Measurements from ENCODE around the gene CPZ. TPM values are rescaled to one million over a fixed set of nuclear protein-coding genes. Genes with fewer than 3 reads are reported as not detected.

Gene CPZ
- total and polyA plus RNA-seq, 9 donors = 3.3 to 18.4 (median 5.9) TPM

DNA sequence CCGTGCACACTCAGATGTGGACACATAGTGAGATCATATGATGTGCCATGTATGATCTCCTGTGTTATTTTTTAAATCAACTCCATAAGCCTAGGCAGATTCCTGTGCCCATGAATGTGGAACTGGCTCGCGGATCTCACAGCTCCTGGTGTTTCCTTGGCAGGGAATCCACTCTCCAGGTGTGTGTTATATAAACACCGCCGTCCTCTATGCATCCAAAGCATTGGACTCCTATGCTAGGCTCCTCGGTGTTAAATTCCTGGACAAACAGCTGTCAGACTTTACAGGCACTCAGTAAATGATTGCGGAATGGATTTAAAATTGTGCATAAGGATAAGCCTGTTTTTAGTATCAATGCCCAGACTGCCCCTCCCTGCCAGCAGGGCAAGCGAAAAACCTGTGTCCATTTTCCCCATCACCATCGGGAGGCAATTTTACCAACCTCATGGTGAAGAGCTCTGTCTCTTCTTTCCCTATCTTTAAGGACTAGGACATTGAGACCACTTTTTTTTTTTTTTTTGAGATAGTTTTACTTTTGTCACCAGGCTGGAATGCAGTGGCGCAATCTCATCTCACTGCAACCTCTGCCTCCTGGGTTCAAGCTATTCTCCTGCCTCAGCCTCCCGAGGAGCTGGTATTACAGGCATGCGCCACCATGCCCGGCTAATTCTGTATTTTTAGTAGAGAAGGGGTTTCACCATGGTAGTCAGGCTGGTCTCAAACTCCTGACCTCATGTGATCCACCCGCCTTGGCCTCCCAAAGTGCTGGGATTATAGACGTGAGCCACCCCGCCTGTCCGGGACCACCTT, 36.0 kb upstream of the CPZ start:
- H3K27me3 ChIP-seq (ENCODE audit: control insufficient read depth, insufficient read depth, low read length) = peaks cover 4% of the 10 kb centered on the region
- no peak overlapping the region for H3K4me3 ChIP-seq (ENCODE audit: low read length)
- H3K36me3 ChIP-seq (ENCODE audit: control insufficient read depth, insufficient read depth, low read length) = no peaks in the 10 kb centered on the region
- no peak for DNase-seq
- no peak overlapping the region for H3K27ac ChIP-seq (ENCODE audit: low read length)
- WGBS (ENCODE audit: insufficient coverage) = 85% methylated on average over 2 of the region's 17 CpGs
- H3K9me3 ChIP-seq (replicated peaks; ENCODE audit: control insufficient read depth, low read depth, low read length) = no peaks in the 10 kb centered on the region
- no peaks in the 10 kb centered on the region for H3K4me1 ChIP-seq (ENCODE audit: control insufficient read depth, insufficient read depth, low read length)

GRCh38 chr4:8557151-8558076, 35.2 kb upstream of the CPZ start:
- 77% methylated on average over 15 of the region's 21 CpGs for WGBS (ENCODE audit: insufficient coverage)
- H3K27ac ChIP-seq (ENCODE audit: low read length) = no peak overlapping the region
- H3K4me3 ChIP-seq (ENCODE audit: low read length) = no peak overlapping the region
- H3K4me1 ChIP-seq (ENCODE audit: control insufficient read depth, insufficient read depth, low read length) = no peaks in the 10 kb centered on the region
- no peak for DNase-seq
- no peaks in the 10 kb centered on the region for H3K9me3 ChIP-seq (replicated peaks; ENCODE audit: control insufficient read depth, low read depth, low read length)
- H3K27me3 ChIP-seq (ENCODE audit: control insufficient read depth, insufficient read depth, low read length) = peaks cover 4% of the 10 kb centered on the region
- H3K36me3 ChIP-seq (ENCODE audit: control insufficient read depth, insufficient read depth, low read length) = no peaks in the 10 kb centered on the region

DNA sequence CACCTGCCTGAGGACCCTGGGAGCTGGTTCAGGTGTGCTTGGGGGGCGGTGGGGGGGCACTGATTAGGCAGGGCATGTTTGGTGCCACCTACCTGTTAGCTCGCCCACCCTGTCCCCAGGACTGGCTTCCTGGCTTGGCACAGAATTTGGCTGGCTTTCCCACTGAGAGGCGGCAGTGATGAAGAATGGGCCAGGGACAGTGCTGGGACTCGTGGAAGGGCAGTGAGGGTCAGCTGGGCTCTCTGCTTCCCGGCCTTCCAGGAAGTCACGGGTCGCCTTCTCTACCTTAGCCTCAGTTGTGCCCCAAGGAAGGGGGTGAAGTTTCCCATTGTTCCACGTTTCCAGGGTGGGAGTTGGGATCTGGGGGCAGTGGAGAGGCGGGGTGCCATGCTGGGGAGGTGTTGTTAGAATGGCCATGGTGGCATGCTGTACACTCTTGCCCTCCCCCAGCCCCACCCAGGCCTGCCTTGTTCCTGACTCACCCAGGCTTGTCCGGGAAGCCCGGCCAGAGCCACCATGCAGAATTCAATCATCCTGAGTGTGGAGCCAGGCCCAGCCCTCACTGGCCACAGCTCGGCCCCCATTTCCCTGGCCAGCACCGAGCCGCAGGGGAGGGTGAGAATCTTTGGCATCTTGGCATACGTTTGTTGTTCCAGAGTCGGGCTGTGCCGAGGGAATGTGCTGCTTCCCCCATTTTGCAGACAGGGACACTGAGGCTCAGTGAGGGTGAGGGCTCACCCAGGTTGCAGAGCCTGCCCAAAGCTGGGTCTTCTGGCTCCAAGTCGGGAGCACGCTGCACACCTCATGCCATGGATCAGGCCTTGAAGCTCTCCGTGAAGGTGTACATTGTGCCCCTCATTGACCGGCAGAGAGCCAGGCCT, 34.2 kb upstream of the CPZ start:
- DNase-seq = no peak
- WGBS (ENCODE audit: insufficient coverage) = 85% methylated on average over 16 of the region's 21 CpGs

GRCh38 chr4:8559011-8559410, 33.6 kb upstream of the CPZ start:
- 89% methylated on average over 10 of the region's 11 CpGs for WGBS (ENCODE audit: insufficient coverage)
- H3K4me3 ChIP-seq (ENCODE audit: low read length) = no peak overlapping the region
- H3K27ac ChIP-seq (ENCODE audit: low read length) = no peak overlapping the region
- no peaks in the 10 kb centered on the region for H3K4me1 ChIP-seq (ENCODE audit: control insufficient read depth, insufficient read depth, low read length)
- peaks cover 4% of the 10 kb centered on the region for H3K27me3 ChIP-seq (ENCODE audit: control insufficient read depth, insufficient read depth, low read length)
- no peaks in the 10 kb centered on the region for H3K9me3 ChIP-seq (replicated peaks; ENCODE audit: control insufficient read depth, low read depth, low read length)
- DNase-seq = no peak
- H3K36me3 ChIP-seq (ENCODE audit: control insufficient read depth, insufficient read depth, low read length) = no peaks in the 10 kb centered on the region

More for the DNA sequence above, 34.2 kb upstream of the CPZ start:
- H3K36me3 ChIP-seq (ENCODE audit: control insufficient read depth, insufficient read depth, low read length) = no peaks in the 10 kb centered on the region
- peaks cover 4% of the 10 kb centered on the region for H3K27me3 ChIP-seq (ENCODE audit: control insufficient read depth, insufficient read depth, low read length)
- H3K27ac ChIP-seq (ENCODE audit: low read length) = no peak overlapping the region
- H3K4me3 ChIP-seq (ENCODE audit: low read length) = no peak overlapping the region
- H3K9me3 ChIP-seq (replicated peaks; ENCODE audit: control insufficient read depth, low read depth, low read length) = no peaks in the 10 kb centered on the region
- H3K4me1 ChIP-seq (ENCODE audit: control insufficient read depth, insufficient read depth, low read length) = no peaks in the 10 kb centered on the region

GRCh38 chr4:8559524-8560264, 32.9 kb upstream of the CPZ start:
- H3K9me3 ChIP-seq (replicated peaks; ENCODE audit: control insufficient read depth, low read depth, low read length) = no peaks in the 10 kb centered on the region
- H3K4me1 ChIP-seq (ENCODE audit: control insufficient read depth, insufficient read depth, low read length) = no peaks in the 10 kb centered on the region
- no peak overlapping the region for H3K4me3 ChIP-seq (ENCODE audit: low read length)
- H3K27me3 ChIP-seq (ENCODE audit: control insufficient read depth, insufficient read depth, low read length) = peaks cover 4% of the 10 kb centered on the region
- no peak overlapping the region for H3K27ac ChIP-seq (ENCODE audit: low read length)
- WGBS (ENCODE audit: insufficient coverage) = 67% methylated on average over 9 of the region's 12 CpGs
- no peaks in the 10 kb centered on the region for H3K36me3 ChIP-seq (ENCODE audit: control insufficient read depth, insufficient read depth, low read length)
- no peak for DNase-seq

DNA sequence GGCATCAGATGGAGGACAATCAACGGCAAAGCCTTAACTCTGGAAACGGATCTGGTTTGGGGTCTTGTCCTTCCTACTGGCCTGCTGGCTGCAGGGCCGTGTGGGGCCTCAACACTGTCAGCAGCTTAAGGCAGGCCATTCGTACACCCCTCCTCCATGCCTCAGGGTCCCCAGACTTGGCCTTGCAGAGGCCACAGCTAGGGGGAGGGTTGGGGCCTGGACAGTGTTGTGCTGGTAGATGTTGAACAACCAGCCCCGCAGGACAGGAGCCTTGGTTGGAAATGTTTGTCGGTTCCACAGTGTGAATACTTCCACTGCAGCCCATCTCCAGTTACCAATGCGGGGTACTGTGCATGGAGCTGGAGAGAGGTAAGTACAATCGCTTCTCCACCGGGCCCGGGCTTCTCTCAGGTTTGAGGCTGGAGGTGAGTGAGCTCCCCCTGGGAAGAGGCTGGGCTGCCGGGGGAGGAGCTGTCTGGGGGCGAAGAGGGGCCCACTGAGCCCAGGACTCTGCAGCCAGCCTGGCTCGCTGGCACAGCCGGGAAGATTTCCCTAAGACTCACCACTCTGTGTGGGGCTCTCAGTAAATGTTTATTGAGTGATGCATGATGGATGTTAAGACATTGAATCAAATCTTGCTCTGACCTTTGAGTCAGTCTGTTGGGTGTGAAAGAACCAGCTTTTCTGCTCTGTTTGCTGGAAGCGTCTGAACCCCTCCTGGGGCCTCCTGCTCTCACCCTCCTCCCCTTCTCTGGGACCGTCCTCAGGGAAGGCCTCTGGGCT, 32.1 kb upstream of the CPZ start:
- 43% methylated on average over 11 of the region's 16 CpGs for WGBS (ENCODE audit: insufficient coverage)
- H3K27me3 ChIP-seq (ENCODE audit: control insufficient read depth, insufficient read depth, low read length) = peaks cover 2% of the 10 kb centered on the region
- DNase-seq = no peak

DNA sequence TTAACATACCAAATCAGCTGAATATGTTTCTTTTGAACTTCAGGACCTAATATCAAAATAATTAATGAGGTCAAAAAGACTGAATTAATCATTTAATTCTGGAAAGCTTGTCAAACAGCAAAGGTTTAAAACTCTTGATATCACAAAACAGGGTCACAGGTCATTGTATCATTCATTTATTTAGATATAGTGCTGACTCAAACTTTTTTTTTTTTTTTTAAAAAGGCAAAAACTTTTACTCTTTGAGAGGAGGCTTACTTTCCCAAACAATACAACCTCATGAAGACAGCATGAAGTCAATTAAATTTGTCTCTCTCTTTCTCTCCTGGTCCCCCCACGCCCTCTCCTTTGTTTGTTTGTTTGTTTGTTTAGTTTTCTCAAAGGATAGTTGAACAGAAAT, 28.0 kb upstream of the CPZ start:
- no peak for DNase-seq
- no peaks in the 10 kb centered on the region for H3K4me1 ChIP-seq (ENCODE audit: control insufficient read depth, insufficient read depth, low read length)
- no CpG with 5 or more reads among the region's 1 CpG for WGBS (ENCODE audit: insufficient coverage)
- peaks cover 4% of the 10 kb centered on the region for H3K27me3 ChIP-seq (ENCODE audit: control insufficient read depth, insufficient read depth, low read length)
- no peak overlapping the region for H3K27ac ChIP-seq (ENCODE audit: low read length)
- H3K9me3 ChIP-seq (replicated peaks; ENCODE audit: control insufficient read depth, low read depth, low read length) = no peaks in the 10 kb centered on the region
- no peak overlapping the region for H3K4me3 ChIP-seq (ENCODE audit: low read length)
- no peaks in the 10 kb centered on the region for H3K36me3 ChIP-seq (ENCODE audit: control insufficient read depth, insufficient read depth, low read length)

More for the DNA sequence above, 32.1 kb upstream of the CPZ start:
- H3K27ac ChIP-seq (ENCODE audit: low read length) = no peak overlapping the region
- H3K9me3 ChIP-seq (replicated peaks; ENCODE audit: control insufficient read depth, low read depth, low read length) = no peaks in the 10 kb centered on the region
- H3K4me1 ChIP-seq (ENCODE audit: control insufficient read depth, insufficient read depth, low read length) = no peaks in the 10 kb centered on the region
- H3K4me3 ChIP-seq (ENCODE audit: low read length) = no peak overlapping the region
- no peaks in the 10 kb centered on the region for H3K36me3 ChIP-seq (ENCODE audit: control insufficient read depth, insufficient read depth, low read length)

- H3K4me3 ChIP-seq (ENCODE audit: low read length) = no peak overlapping the region
- no peak overlapping the region for H3K27ac ChIP-seq (ENCODE audit: low read length)
- DNase-seq = no peak
- H3K36me3 ChIP-seq (ENCODE audit: control insufficient read depth, insufficient read depth, low read length) = no peaks in the 10 kb centered on the region
- WGBS (ENCODE audit: insufficient coverage) = 16% methylated on average over 4 of the region's 5 CpGs
- no peaks in the 10 kb centered on the region for H3K9me3 ChIP-seq (replicated peaks; ENCODE audit: control insufficient read depth, low read depth, low read length)
- peaks cover 4% of the 10 kb centered on the region for H3K27me3 ChIP-seq (ENCODE audit: control insufficient read depth, insufficient read depth, low read length)
- H3K4me1 ChIP-seq (ENCODE audit: control insufficient read depth, insufficient read depth, low read length) = no peaks in the 10 kb centered on the region
These were observed 24.4 kb upstream of the CPZ start for GRCh38 chr4:8568068-8568668.
